IMR-90 (cell line): ENCODE data around the gene SP9. TPM values are rescaled to one million over a fixed set of nuclear protein-coding genes. Genes with fewer than 3 reads are reported as not detected.

ENCODE experiments used
- ATAC-seq: fragments of 200-7000 bp; cut with Tn5 transposase; 2 replicates; pipeline ENCODE4 v1.9.1; 2020; ENCODE audit warnings: low read depth, mild to moderate bottlenecking, moderate library complexity
- BruUV-seq: library from RNA; stranded (reverse); fragments of 400-500 nt; replicated peaks from 2 replicates; lab custom pipeline; 2021; lab: Mats Ljungman, UMichigan
- CTCF ChIA-PET: fragments of 300-600 bp; formaldehyde crosslinking; extraction: SDS; loops from one replicate; lab custom pipeline; 2021; ENCODE audit warnings: antibody characterized with exemption; lab: Yijun Ruan, JAX
- POLR2A ChIA-PET: fragments of 300-600 bp; sonication (Branson Sonifier 250); formaldehyde crosslinking; loops from one replicate; lab custom pipeline; 2022; ENCODE audit warnings: antibody characterized with exemption; ENCODE audit not compliant: unreplicated experiment; lab: Charles Lee
- DNase-seq: peaks from one replicate; pipeline ENCODE4 v3.0.0; 2013
- H2AFZ ChIP-seq: replicated peaks from 2 replicates; pipeline ENCODE3; 2013; ENCODE audit warnings: low read length, mild to moderate bottlenecking; ENCODE audit not compliant: poor library complexity
- H2AK5ac ChIP-seq: 2 replicates; pipeline ENCODE4 v1.6.1; 2013; ENCODE audit warnings: low read depth, low read length, inconsistent platforms
- H2AK9ac ChIP-seq: replicated peaks from 2 replicates; pipeline ENCODE3; 2013; ENCODE audit warnings: mild to moderate bottlenecking, low read depth, low read length, moderate library complexity; ENCODE audit not compliant: poor library complexity
- H2BK120ac ChIP-seq: 2 replicates; pipeline ENCODE4 v1.6.1; 2013; ENCODE audit warnings: low read depth, low read length, inconsistent platforms
- H2BK15ac ChIP-seq: 3 replicates; pipeline ENCODE4 v1.6.1; 2013; ENCODE audit warnings: low read depth, low read length, inconsistent platforms
- H2BK20ac ChIP-seq: 2 replicates; pipeline ENCODE4 v1.6.1; 2013; ENCODE audit warnings: low read depth, mild to moderate bottlenecking, inconsistent platforms, low read length, moderate library complexity
- H2BK5ac ChIP-seq: 2 replicates; pipeline ENCODE4 v1.6.1; 2013; ENCODE audit warnings: mild to moderate bottlenecking, low read depth, low read length, inconsistent platforms; ENCODE audit not compliant: poor library complexity, severe bottlenecking
- H3K14ac ChIP-seq: replicated peaks from 2 replicates; pipeline ENCODE4 v1.6.1; 2013; ENCODE audit warnings: low read depth, low read length, inconsistent platforms
- H3K18ac ChIP-seq: 2 replicates; pipeline ENCODE4 v1.6.1; 2013; ENCODE audit warnings: low read depth, low read length, control low read depth
- H3K23ac ChIP-seq: 2 replicates; pipeline ENCODE4 v1.6.1; 2013; ENCODE audit warnings: low read depth, low read length, inconsistent platforms
- H3K27ac ChIP-seq: 2 replicates; pipeline ENCODE4 v1.5.1; 2013; ENCODE audit warnings: mild to moderate bottlenecking, control low read depth, low read length; ENCODE audit not compliant: insufficient read depth
- H3K27me3 ChIP-seq: 2 replicates; pipeline ENCODE4 v1.6.1; 2013; ENCODE audit warnings: low read length; ENCODE audit not compliant: control insufficient read depth, insufficient read depth
- H3K36me3 ChIP-seq: 2 replicates; pipeline ENCODE4 v1.6.1; 2013; ENCODE audit warnings: low read length, mixed read lengths; ENCODE audit not compliant: control insufficient read depth, insufficient read depth
- H3K4ac ChIP-seq: 2 replicates; pipeline ENCODE4 v1.6.1; 2013; ENCODE audit warnings: low read depth, low read length, inconsistent platforms
- H3K4me1 ChIP-seq: 2 replicates; pipeline ENCODE4 v1.6.1; 2013; ENCODE audit warnings: low read length, mixed read lengths; ENCODE audit not compliant: control insufficient read depth, insufficient read depth
- H3K4me2 ChIP-seq: 2 replicates; pipeline ENCODE4 v1.6.1; 2013; ENCODE audit warnings: low read depth, mild to moderate bottlenecking, control low read depth, low read length, moderate library complexity
- H3K4me3 ChIP-seq: 2 replicates; pipeline ENCODE4 v1.5.1; 2013; ENCODE audit warnings: low read depth, mild to moderate bottlenecking, control low read depth, low read length, moderate library complexity; ENCODE audit not compliant: insufficient read depth
- H3K56ac ChIP-seq: 2 replicates; pipeline ENCODE4 v1.6.1; 2013; ENCODE audit warnings: low read length, inconsistent platforms; ENCODE audit not compliant: insufficient read depth; ENCODE audit errors: extremely low read depth
- H3K79me1 ChIP-seq, 2 experiments: 2 replicates each; pipeline ENCODE4 v1.6.1; 2013; ENCODE audit warnings: low read length in 2 of 2, inconsistent platforms in 1 of 2, low read depth in 1 of 2
- H3K9ac ChIP-seq: 2 replicates; pipeline ENCODE4 v1.6.1; 2013; ENCODE audit warnings: low read depth, low read length, control low read depth
- H3K9me1 ChIP-seq: 2 replicates; pipeline ENCODE4 v1.6.1; 2013; ENCODE audit warnings: low read length, inconsistent platforms; ENCODE audit not compliant: insufficient read depth
- H3K9me3 ChIP-seq: 2 replicates; pipeline ENCODE4 v1.6.1; 2013; ENCODE audit warnings: low read length; ENCODE audit not compliant: control insufficient read depth, insufficient read depth
- H4K20me1 ChIP-seq: 2 replicates; pipeline ENCODE4 v1.6.1; 2013; ENCODE audit warnings: low read length, inconsistent platforms; ENCODE audit not compliant: insufficient read depth
- H4K5ac ChIP-seq: 2 replicates; pipeline ENCODE4 v1.6.1; 2013; ENCODE audit warnings: mild to moderate bottlenecking, low read depth, low read length, control low read depth
- H4K8ac ChIP-seq, 2 experiments: 2 replicates each; pipeline ENCODE4 v1.6.1; 2013; ENCODE audit warnings: low read depth in 2 of 2, low read length in 2 of 2, control low read depth in 1 of 2, inconsistent platforms in 1 of 2
- H4K91ac ChIP-seq: 2 replicates; pipeline ENCODE4 v1.6.1; 2013; ENCODE audit warnings: low read depth, low read length, inconsistent platforms; ENCODE audit not compliant: insufficient read depth
- BHLHE40 ChIP-seq: fragments of 150-350 bp; IDR thresholded peaks from 2 replicates; pipeline ENCODE4 v1.6.1; 2016; ENCODE audit warnings: mild to moderate bottlenecking, low read depth, low read length
- CEBPB ChIP-seq: IDR thresholded peaks from 2 replicates; pipeline ENCODE4 v1.6.1; 2012; ENCODE audit warnings: low read depth, low read length, improper control_type of control experiment
- CHD1 ChIP-seq: IDR thresholded peaks from 2 replicates; pipeline ENCODE4 v1.6.1; 2012; ENCODE audit warnings: low read depth, low read length, improper control_type of control experiment
- CTCF ChIP-seq: conservative IDR thresholded peaks from 2 replicates; pipeline ENCODE4 v1.5.1; 2012; ENCODE audit warnings: mild to moderate bottlenecking, low read depth, low read length, improper control_type of control experiment
- FOS ChIP-seq: fragments of 150-350 bp; IDR thresholded peaks from 2 replicates; pipeline ENCODE4 v1.6.1; 2016; ENCODE audit warnings: low read depth, low read length
- MAFK ChIP-seq: IDR thresholded peaks from 2 replicates; pipeline ENCODE4 v1.6.1; 2012; ENCODE audit warnings: low read depth, low read length, improper control_type of control experiment
- MAZ ChIP-seq: IDR thresholded peaks from 2 replicates; pipeline ENCODE4 v1.6.1; 2012; ENCODE audit warnings: low read depth, mild to moderate bottlenecking, low read length, improper control_type of control experiment, moderate library complexity, borderline replicate concordance
- MXI1 ChIP-seq: IDR thresholded peaks from 2 replicates; pipeline ENCODE4 v1.6.1; 2012; ENCODE audit warnings: low read depth, mild to moderate bottlenecking, low read length, moderate library complexity, borderline replicate concordance
- NFE2L2 ChIP-seq: fragments of 150-350 bp; IDR thresholded peaks from 2 replicates; pipeline ENCODE4 v1.6.1; 2016; ENCODE audit warnings: low read depth, mild to moderate bottlenecking, low read length
- POLR2A ChIP-seq: IDR thresholded peaks from 2 replicates; pipeline ENCODE4 v1.6.1; 2012; ENCODE audit warnings: mild to moderate bottlenecking, low read depth, low read length
- RAD21 ChIP-seq: IDR thresholded peaks from 2 replicates; pipeline ENCODE4 v1.6.1; 2012; ENCODE audit warnings: low read length, improper control_type of control experiment
- RCOR1 ChIP-seq: IDR thresholded peaks from 2 replicates; pipeline ENCODE4 v1.6.1; 2012; ENCODE audit warnings: mild to moderate bottlenecking, low read length, improper control_type of control experiment; ENCODE audit not compliant: insufficient replicate concordance
- RFX5 ChIP-seq: IDR thresholded peaks from 2 replicates; pipeline ENCODE4 v1.8.0; 2012; ENCODE audit warnings: low read depth, mild to moderate bottlenecking, low read length, moderate library complexity
- SMC3 ChIP-seq: fragments of 150-350 bp; IDR thresholded peaks from 2 replicates; pipeline ENCODE4 v1.6.1; 2016; ENCODE audit warnings: low read depth, mild to moderate bottlenecking, antibody characterized with exemption, low read length, moderate library complexity
- WGBS, 2 experiments: methylation state at CpG; one replicate each; pipeline versions ENCODE4 v1.1.5 to v1.1.7; 2013; ENCODE audit warnings: missing lambda C conversion rate in 2 of 2; ENCODE audit not compliant: insufficient read length in 1 of 2; ENCODE audit errors: extremely low coverage in 2 of 2; 5-methylcytosine and 5-hydroxymethylcytosine counted together
- dilution Hi-C: fragments of 300-500 bp; cut with HindIII; formaldehyde crosslinking; loops from one replicate; pipeline ENCODE4 v1.14.3; 2018; ENCODE audit warnings: low sequenced_read_pairs; ENCODE audit not compliant: unreplicated experiment
- in situ Hi-C: fragments of 300-500 bp; cut with MboI; formaldehyde crosslinking; loops from 3 replicates; pipeline ENCODE4 v1.14.3; 2019; ENCODE audit warnings: low sequenced_read_pairs, inconsistent platforms, mixed read lengths
- intact Hi-C: fragments of 100-400 bp; cut with micrococcal nuclease; formaldehyde crosslinking; loops from 2 replicates; pipeline ENCODE4 v1.10.0; 2022
- polyA plus RNA-seq, 3 experiments: library from polyadenylated mRNA; depleted of rRNA; stranded (reverse); fragments of >200 nt; gene quantifications; 2 replicates each; pipeline ENCODE4 v1.2.3, GENCODE V29; 2012; ENCODE audit warnings: low replicate concordance in 1 of 3
- total RNA-seq: library from RNA; depleted of rRNA; stranded (reverse); fragments of >200 nt; gene quantifications from 2 replicates; pipeline ENCODE4 v1.2.3, GENCODE V29; 2012

Gene SP9
- total and polyA plus RNA-seq, 2 of the 4 experiments (the other 2 are of a cell fraction): not detected

- Histone ChIP-seq H4K8ac (no peak overlapping the region), H2BK20ac (no peak overlapping the region), H2BK5ac (no peak overlapping the region), H3K9ac (no peak overlapping the region), H3K27ac (no peak overlapping the region), H2BK120ac (no peak overlapping the region), H3K4ac (no peak overlapping the region), H3K14ac (no peak overlapping the region), H3K4me3 (no peak overlapping the region), H3K4me2 (no peak overlapping the region), H2AK5ac (no peak overlapping the region), H2AFZ (no peak overlapping the region), H3K27me3 (peaks cover 88% of the 10 kb centered on the region), H2AK9ac (no peak overlapping the region), H3K79me1 (no peaks in the 10 kb centered on the region), H3K4me1 (peaks cover 12% of the 10 kb centered on the region), H3K9me1 (no peaks in the 10 kb centered on the region), H3K56ac (no peak overlapping the region), H4K20me1 (peaks cover 38% of the 10 kb centered on the region; the same call in 1 of the 2 replicates), H4K91ac (no peak overlapping the region), H3K18ac (no peak overlapping the region), H3K23ac (no peak overlapping the region), H3K36me3 (no peaks in the 10 kb centered on the region), H3K9me3 (peaks cover 3% of the 10 kb centered on the region), H4K5ac (no peak overlapping the region), H2BK15ac (no peak overlapping the region)
- no peak for ATAC-seq
- dilution Hi-C loops (no loop called here), in situ Hi-C loops (loop anchor here (5.0 to 25.0 kb wide), 4 partner anchors 455 to 1527 kb away; no protein-coding TSS in a partner anchor), intact Hi-C loops (loop anchor here (2.0 to 10.0 kb wide), 6 partner anchors 287 to 1515 kb away; no protein-coding TSS in a partner anchor)
- BruUV-seq: no TSS peak
- POLR2A ChIA-PET: no interaction called here
- DNase-seq: no peak
- CTCF ChIA-PET: interaction anchor here (1.6 kb wide), 1 partner anchor 455 kb away, joined by 5 read pairs; no protein-coding TSS in a partner anchor
- 8% methylated on average over 5 of the region's 37 CpGs; no CpG with 5 or more reads in 1 of the 2 experiments for WGBS, 2 experiments
- TF ChIP-seq BHLHE40 (no peak), MAFK (no peak), RFX5 (no peak), MXI1 (no peak), CEBPB (no peak), SMC3 (no peak), MAZ (no peak), CTCF (no peak), RAD21 (no peak), CHD1 (no peak), POLR2A (no peak), RCOR1 (no peak), FOS (no peak), NFE2L2 (no peak)
These were observed 5.0 kb downstream of the SP9 start for GRCh38 chr2:174339561-174340399.
